CD4-positive, alpha-beta T cell (primary cell): ENCODE measurements around the gene SHISA9. TPM values are rescaled to one million over a fixed set of nuclear protein-coding genes. Genes with fewer than 3 reads are reported as not detected.

Experiments
- ATAC-seq: fragments of 200-7000 bp; cut with Tn5 transposase; one replicate; pipeline ENCODE4 v1.10.0; 2022; ENCODE audit warnings: mild to moderate bottlenecking; ENCODE audit not compliant: poor library complexity
- CTCF ChIA-PET: fragments of 350-600 bp; sonication (Branson Sonifier 250); formaldehyde crosslinking; loops from one replicate; lab custom pipeline; 2021; ENCODE audit warnings: antibody characterized with exemption, inconsistent platforms; lab: Charles Lee
- POLR2A ChIA-PET: fragments of 350-600 bp; sonication (Branson Sonifier 250); formaldehyde crosslinking; loops from one replicate; lab custom pipeline; 2021; ENCODE audit warnings: antibody characterized with exemption, inconsistent platforms; lab: Charles Lee
- DNase-seq, 14 experiments: peaks; one replicate each; pipeline ENCODE4 v3.0.0-alpha.2; 2013 to 2020; ENCODE audit warnings: mixed read lengths in 2 of 14
- H3K27ac ChIP-seq, 2 donors: one replicate each; pipeline versions ENCODE4 v1.5.1 to v1.7.0; 2013; ENCODE audit warnings: low read length in 2 of 2, low read depth in 1 of 2, mild to moderate bottlenecking in 1 of 2
- H3K27me3 ChIP-seq, 2 experiments: 1 replicate in 1 of 2; 2 replicates in 1 of 2; pipeline versions ENCODE4 v1.6.1 to v1.7.0; 2013; ENCODE audit warnings: low read length in 2 of 2, control low read depth in 1 of 2, mild to moderate bottlenecking in 1 of 2, moderate library complexity in 1 of 2; ENCODE audit not compliant: insufficient read depth in 2 of 2, control insufficient read depth in 1 of 2
- H3K36me3 ChIP-seq: one replicate; pipeline ENCODE4 v1.6.1; 2013; ENCODE audit warnings: low read length, control low read depth; ENCODE audit not compliant: insufficient read depth
- H3K4me1 ChIP-seq: one replicate; pipeline ENCODE4 v1.6.1; 2013; ENCODE audit warnings: low read length, control low read depth; ENCODE audit not compliant: insufficient read depth
- H3K4me3 ChIP-seq: one replicate; pipeline ENCODE4 v1.5.1; 2013; ENCODE audit warnings: mild to moderate bottlenecking, low read length, moderate library complexity
- H3K9me3 ChIP-seq, 2 experiments: 1 replicate in 1 of 2; 2 replicates in 1 of 2; pipeline versions ENCODE4 v1.6.1 to v1.7.0; 2013; ENCODE audit warnings: low read length in 2 of 2, mild to moderate bottlenecking in 2 of 2, control low read depth in 1 of 2, moderate library complexity in 1 of 2; ENCODE audit not compliant: control insufficient read depth in 1 of 2, insufficient read depth in 1 of 2
- H3K27ac Mint-ChIP-seq: one replicate; pipeline ENCODE4 v1.8.0; 2020; ENCODE audit warnings: mixed read lengths
- H3K27me3 Mint-ChIP-seq: one replicate; pipeline ENCODE4 v1.8.0; 2021; ENCODE audit warnings: mixed read lengths
- H3K36me3 Mint-ChIP-seq: one replicate; pipeline ENCODE4 v1.8.0; 2021; ENCODE audit warnings: low read depth, mixed read lengths
- H3K4me1 Mint-ChIP-seq: one replicate; pipeline ENCODE4 v1.8.0; 2021; ENCODE audit warnings: low read depth, mixed read lengths
- H3K4me3 Mint-ChIP-seq: one replicate; pipeline ENCODE4 v1.8.0; 2020; ENCODE audit warnings: mild to moderate bottlenecking, mixed read lengths
- H3K9me3 Mint-ChIP-seq: one replicate; pipeline ENCODE4 v1.8.0; 2020; ENCODE audit warnings: mixed read lengths
- CTCF ChIP-seq: fragments of 200-600 bp; IDR thresholded peaks from one replicate; pipeline ENCODE4 v1.8.0; 2022; ENCODE audit warnings: antibody characterized with exemption, mild to moderate bottlenecking
- intact Hi-C, 2 experiments: fragments of 100-400 bp; cut with DNase I in 1 of 2; cut with micrococcal nuclease in 1 of 2; formaldehyde crosslinking; loops; one replicate each; pipeline versions ENCODE4 v1.15.1 to v1.9.0; 2023 to 2025; cut with DNase I, micrococcal nuclease
- total RNA-seq, 174 experiments: library from RNA in 2 of 174; stranded (reverse) in 2 of 174; gene quantifications; one replicate each; pipeline ENCODE4 v1.2.3 and lab custom pipeline; 2021 to 2026

The SHISA9 gene
- total RNA-seq, 2 experiments from 2014 or later: not detected

- no peaks in the 10 kb centered on the region for H3K36me3 ChIP-seq
- H3K36me3 Mint-ChIP-seq: no peaks in the 10 kb centered on the region
- H3K9me3 ChIP-seq: peaks cover 0 to 7% of the 10 kb centered on the region in 2 experiments
- H3K27me3 Mint-ChIP-seq: peaks cover 6% of the 10 kb centered on the region
- POLR2A ChIA-PET: no interaction called here
- H3K4me3 ChIP-seq: no peak overlapping the region
- H3K27me3 ChIP-seq: no peaks in the 10 kb centered on the region
- H3K4me3 Mint-ChIP-seq: no peak overlapping the region
- TF ChIP-seq CTCF: no peak
- CTCF ChIA-PET: no interaction called here
- H3K27ac Mint-ChIP-seq: no peak overlapping the region
- intact Hi-C loops: no loop called here
- no peak overlapping the region for H3K27ac ChIP-seq
- H3K9me3 Mint-ChIP-seq: no peaks in the 10 kb centered on the region
- DNase-seq (no peak), ATAC-seq (no peak)
- H3K4me1 Mint-ChIP-seq: no peaks in the 10 kb centered on the region
- H3K4me1 ChIP-seq: no peaks in the 10 kb centered on the region
Observed at GRCh38 chr16:13244770-13245169, 343.4 kb downstream of the SHISA9 start.

GRCh38 chr16:13245713-13246377 lies 344.4 kb downstream of the SHISA9 start:
- Mint-ChIP-seq H3K27me3 (peaks cover 6% of the 10 kb centered on the region), H3K27ac (no peak overlapping the region), H3K4me1 (no peaks in the 10 kb centered on the region), H3K36me3 (no peaks in the 10 kb centered on the region), H3K4me3 (no peak overlapping the region), H3K9me3 (no peaks in the 10 kb centered on the region)
- H3K9me3 ChIP-seq: peaks cover 0 to 9% of the 10 kb centered on the region in 2 experiments
- H3K36me3 ChIP-seq: no peaks in the 10 kb centered on the region
- H3K4me3 ChIP-seq: no peak overlapping the region
- H3K4me1 ChIP-seq: no peaks in the 10 kb centered on the region
- ATAC-seq (no peak), DNase-seq (no peak)
- no peaks in the 10 kb centered on the region for H3K27me3 ChIP-seq
- TF ChIP-seq CTCF: no peak
- intact Hi-C loops: no loop called here
- POLR2A ChIA-PET: no interaction called here
- no peak overlapping the region for H3K27ac ChIP-seq
- CTCF ChIA-PET: no interaction called here

- Mint-ChIP-seq H3K27me3 (no peaks in the 10 kb centered on the region), H3K27ac (no peak overlapping the region), H3K36me3 (no peaks in the 10 kb centered on the region), H3K4me3 (no peak overlapping the region), H3K9me3 (peaks cover 12% of the 10 kb centered on the region), H3K4me1 (no peaks in the 10 kb centered on the region)
- intact Hi-C loops: no loop called here
- ATAC-seq: no peak
- H3K27me3 ChIP-seq: no peaks in the 10 kb centered on the region
- ChIA-PET CTCF (no interaction called here), POLR2A (no interaction called here)
- H3K36me3 ChIP-seq: no peaks in the 10 kb centered on the region
- no peak for TF ChIP-seq CTCF
- no peak overlapping the region for H3K27ac ChIP-seq
- no peak for DNase-seq
- H3K9me3 ChIP-seq: peaks cover 0 to 11% of the 10 kb centered on the region in 2 experiments
- no peak overlapping the region for H3K4me3 ChIP-seq
- H3K4me1 ChIP-seq: no peaks in the 10 kb centered on the region
Observed at GRCh38 chr16:13254998-13255614, 353.7 kb downstream of the SHISA9 start.
